GM12878 (cell line): ENCODE measurements around the gene CXorf58. TPM values are rescaled to one million over a fixed set of nuclear protein-coding genes. Genes with fewer than 3 reads are reported as not detected.
"Not testable (repeated sequence)": the region's sequence is repeated elsewhere in the genome, so short reads cannot be mapped to it uniquely, and the experiment has no call there.

Source experiments
- ATAC-seq: fragments of 200-7000 bp; cut with Tn5 transposase; 3 replicates; pipeline ENCODE4 v1.9.1; 2020; ENCODE audit warnings: mild to moderate bottlenecking, moderate library complexity
- BruUV-seq: library from RNA; stranded (reverse); fragments of 400-500 nt; replicated peaks from 2 replicates; lab custom pipeline; 2021; lab: Mats Ljungman, UMichigan
- CTCF ChIA-PET: fragments of 300-600 bp; sonication (Branson Sonifier 250); formaldehyde crosslinking; extraction: SDS; loops from one replicate; lab custom pipeline; 2021; ENCODE audit warnings: inconsistent platforms; lab: Yijun Ruan, JAX
- POLR2A ChIA-PET: fragments of 350-600 bp; formaldehyde crosslinking; extraction: SDS; loops from one replicate; lab custom pipeline; 2021; ENCODE audit warnings: inconsistent platforms; lab: Charles Lee
- RAD21 ChIA-PET: fragments of 300-600 bp; sonication (Branson Sonifier 250); formaldehyde crosslinking; loops from one replicate; lab custom pipeline; 2023; ENCODE audit warnings: antibody characterized with exemption; ENCODE audit not compliant: unreplicated experiment; lab: Charles Lee
- SMC1A ChIA-PET: fragments of 300-600 bp; sonication (Branson Sonifier 250); formaldehyde crosslinking; loops from one replicate; lab custom pipeline; 2023; ENCODE audit not compliant: unreplicated experiment, uncharacterized antibody; lab: Charles Lee
- DNase-seq: peaks from one replicate; pipeline ENCODE4 v3.0.0-alpha.2; 2011; ENCODE audit warnings: low read depth, low spot score
- FAIRE-seq: peaks from 3 replicates; lab custom pipeline; 2011; peaks lifted over from hg19 to GRCh38; lab: Jason Lieb, UNC
- H2AFZ ChIP-seq: 2 replicates; pipeline ENCODE4 v1.6.0; 2011; ENCODE audit warnings: low read depth, low read length, control low read depth; ENCODE audit not compliant: control insufficient read depth
- H3K27ac ChIP-seq: 2 replicates; pipeline ENCODE4 v1.5.1; 2011; ENCODE audit warnings: control low read depth; ENCODE audit not compliant: control insufficient read depth, insufficient read depth
- H3K27me3 ChIP-seq, 2 experiments: replicated peaks in 1 of 2; 2 replicates each; pipeline versions ENCODE4 v1.6.0 to v1.6.1; 2011; ENCODE audit warnings: low read length in 1 of 2; ENCODE audit not compliant: control insufficient read depth in 2 of 2, insufficient read depth in 2 of 2
- H3K36me3 ChIP-seq, 2 experiments: 2 replicates each; pipeline ENCODE4 v1.5.1; 2011; ENCODE audit warnings: low read length in 1 of 2; ENCODE audit not compliant: control insufficient read depth in 2 of 2, insufficient read depth in 2 of 2
- H3K4me1 ChIP-seq: 2 replicates; pipeline ENCODE4 v1.6.1; 2011; ENCODE audit warnings: mild to moderate bottlenecking, low read length, moderate library complexity, mixed read lengths; ENCODE audit not compliant: control insufficient read depth, insufficient read depth
- H3K4me2 ChIP-seq: 2 replicates; pipeline ENCODE4 v1.6.0; 2011; ENCODE audit warnings: control low read depth; ENCODE audit not compliant: control insufficient read depth, insufficient read depth
- H3K4me3 ChIP-seq: fragments of 200-600 bp; sonication (generic); 2 replicates; pipeline ENCODE4 v1.5.1; 2016
- H3K79me2 ChIP-seq: 2 replicates; pipeline ENCODE4 v1.6.0; 2011; ENCODE audit warnings: low read length; ENCODE audit not compliant: control insufficient read depth, insufficient read depth
- H3K9ac ChIP-seq: 2 replicates; pipeline ENCODE4 v1.8.0; 2011; ENCODE audit warnings: low read length, control low read depth, mixed read lengths; ENCODE audit not compliant: control insufficient read depth, insufficient read depth
- H3K9me3 ChIP-seq: replicated peaks from 3 replicates; pipeline ENCODE4 v1.5.1; 2011; ENCODE audit warnings: mild to moderate bottlenecking, low read length; ENCODE audit not compliant: control insufficient read depth, insufficient read depth
- H4K20me1 ChIP-seq: 2 replicates; pipeline ENCODE4 v1.6.0; 2011; ENCODE audit not compliant: control insufficient read depth, insufficient read depth
- E2F8 ChIP-seq: fragments of 450-650 bp; IDR thresholded peaks from 2 replicates; pipeline ENCODE4 v1.6.1; 2018; ENCODE audit warnings: mild to moderate bottlenecking, low read depth, moderate library complexity; ENCODE audit not compliant: partially characterized antibody
- EED ChIP-seq: sonication (generic); IDR thresholded peaks from 2 replicates; pipeline ENCODE4 v1.6.1; 2016; ENCODE audit warnings: antibody characterized with exemption, low read depth
- ETV6 ChIP-seq, 2 experiments: fragments of 450-650 bp in 1 of 2; IDR thresholded peaks in 1 of 2; conservative IDR thresholded peaks in 1 of 2; 2 replicates each; pipeline ENCODE4 v1.6.1; 2014; ENCODE audit warnings: antibody characterized with exemption in 1 of 2, borderline replicate concordance in 1 of 2, low read depth in 1 of 2, mild to moderate bottlenecking in 1 of 2, moderate library complexity in 1 of 2
- FOS ChIP-seq: IDR thresholded peaks from 3 replicates; pipeline ENCODE4 v1.6.1; 2011; ENCODE audit warnings: borderline replicate concordance; ENCODE audit not compliant: insufficient read length; ENCODE audit errors: extremely low read depth
- HSF1 ChIP-seq: fragments of 150-350 bp; IDR thresholded peaks from 2 replicates; pipeline ENCODE4 v1.6.1; 2014; ENCODE audit warnings: mild to moderate bottlenecking, low read depth, low read length
- NKRF ChIP-seq: fragments of 450-650 bp; conservative IDR thresholded peaks from 2 replicates; pipeline ENCODE4 v1.6.1; 2017; ENCODE audit warnings: mild to moderate bottlenecking, moderate library complexity
- POLR2AphosphoS2 ChIP-seq: IDR thresholded peaks from 2 replicates; pipeline ENCODE4 v1.6.1; 2011; ENCODE audit warnings: low read depth, mild to moderate bottlenecking, low read length, improper control_type of control experiment, moderate library complexity
- USF2 ChIP-seq: IDR thresholded peaks from 2 replicates; pipeline ENCODE4 v1.6.1; 2011; ENCODE audit warnings: low read depth, low read length, improper control_type of control experiment, borderline replicate concordance
- WGBS: methylation state at CpG from one replicate; pipeline ENCODE4 v1.1.6; 2016; ENCODE audit warnings: low lambda C conversion rate; ENCODE audit not compliant: insufficient replicate concordance, insufficient coverage; ENCODE audit errors: missing lambda C conversion rate; 5-methylcytosine and 5-hydroxymethylcytosine counted together
- in situ Hi-C: fragments of 300-500 bp; cut with MboI; formaldehyde crosslinking; loops from 9 replicates; pipeline ENCODE4 v1.14.3; 2018; ENCODE audit warnings: mixed read lengths
- intact Hi-C: fragments of 100-400 bp; cut with micrococcal nuclease; formaldehyde crosslinking; loops from one replicate; pipeline ENCODE4 v1.14.2; 2022; ENCODE audit not compliant: unreplicated experiment
- polyA plus RNA-seq, 11 experiments: library from polyadenylated mRNA; depleted of rRNA in 4 of 11; unstranded in 6 of 11; stranded (reverse) in 5 of 11; fragments of >200 nt; fragmentation: Nextera tagmentation in 4 of 11; fragmentation: Illumina TruSeq in 1 of 11; extraction: Ambion mirVana in 4 of 11; extraction: Trizol in 1 of 11; gene quantifications; 1 replicate in 1 of 11; 2 replicates in 10 of 11; pipeline versions ENCODE4 v1.2.1 to v1.2.3, GENCODE V29; 2011 to 2016; ENCODE audit warnings: inconsistent platforms in 2 of 11, missing spikeins in 2 of 11, low read depth in 1 of 11
- total RNA-seq, 4 experiments: library from RNA; depleted of rRNA in 3 of 4; stranded (reverse); fragments of >200 nt in 3 of 4; fragmentation: Illumina TruSeq in 1 of 4; extraction: Trizol in 1 of 4; gene quantifications; 2 replicates each; pipeline versions ENCODE4 v1.2.1 to v1.2.3, GENCODE V29; 2013 to 2021

Gene CXorf58
- total and polyA plus RNA-seq, 10 of the 15 experiments (the other 5 are each of a cell fraction or from before 2014, with no cell fraction given), result 0.10 to 0.24 (median 0.13) TPM; not detected in 5

- H3K27me3 ChIP-seq, in situ Hi-C loops, H3K9me3 ChIP-seq, SMC1A ChIA-PET, DNase-seq, FAIRE-seq, H4K20me1 ChIP-seq, BruUV-seq, intact Hi-C loops, H3K4me2 ChIP-seq, H3K4me1 ChIP-seq, H3K9ac ChIP-seq, H2AFZ ChIP-seq, RAD21 ChIA-PET, H3K4me3 ChIP-seq, ATAC-seq, CTCF ChIA-PET, POLR2A ChIA-PET, H3K36me3 ChIP-seq, H3K79me2 ChIP-seq, H3K27ac ChIP-seq: not testable (repeated sequence)
- 49% methylated on average over 7 of the region's 8 CpGs for WGBS
Observed at GRCh38 chrX:23965630-23966029, 57.8 kb downstream of the CXorf58 start.

- 78% methylated on average over 4 of the region's 4 CpGs for WGBS
- SMC1A ChIA-PET, result interaction anchor here (0.7 kb wide), 1 partner anchor 76 kb away, joined by 3 read pairs; the partner anchor contains the start of gene EIF2S3
- no peak for TF ChIP-seq USF2
- no peak for TF ChIP-seq FOS
- no peak for TF ChIP-seq POLR2AphosphoS2
- TF ChIP-seq EED, result no peak
- TF ChIP-seq HSF1, result no peak
- no peak for TF ChIP-seq E2F8
- no peak for TF ChIP-seq NKRF
- no peak for TF ChIP-seq ETV6 (conservative IDR thresholded peaks at IDR 0.05 in 1 of 2, IDR thresholded peaks at IDR 0.05 in 1 of 2; ENCODE audit: borderline replicate concordance in 1 of 2, low read depth in 1 of 2)
Observed at GRCh38 chrX:23978491-23978890, 70.7 kb downstream of the CXorf58 start.

More at GRCh38 chrX:23978491-23978890, 70.7 kb downstream of the CXorf58 start:
- Histone ChIP-seq H4K20me1 (no peaks in the 10 kb centered on the region; the same call in 1 of the 2 replicates), H3K27me3 (no peaks in the 10 kb centered on the region), H3K9me3 (no peaks in the 10 kb centered on the region), H3K4me2 (no peak overlapping the region), H3K36me3 (no peaks in the 10 kb centered on the region), H2AFZ (no peak overlapping the region), H3K79me2 (no peaks in the 10 kb centered on the region), H3K4me3 (no peak overlapping the region), H3K9ac (no peak overlapping the region), H3K4me1 (no peaks in the 10 kb centered on the region), H3K27ac (no peak overlapping the region)
- in situ Hi-C loops, result no loop called here
- ATAC-seq (no peak), FAIRE-seq (no peak), DNase-seq (no peak)
- ChIA-PET POLR2A (no interaction called here), RAD21 (no interaction called here), CTCF (interaction anchor here (1.1 kb wide), 1 partner anchor 33 kb away, joined by 3 read pairs; no protein-coding TSS in a partner anchor)
- intact Hi-C loops, result no loop called here
- no TSS peak for BruUV-seq
